ENCODE measurements around the gene MORN3.

MORN3 gene

DNA sequence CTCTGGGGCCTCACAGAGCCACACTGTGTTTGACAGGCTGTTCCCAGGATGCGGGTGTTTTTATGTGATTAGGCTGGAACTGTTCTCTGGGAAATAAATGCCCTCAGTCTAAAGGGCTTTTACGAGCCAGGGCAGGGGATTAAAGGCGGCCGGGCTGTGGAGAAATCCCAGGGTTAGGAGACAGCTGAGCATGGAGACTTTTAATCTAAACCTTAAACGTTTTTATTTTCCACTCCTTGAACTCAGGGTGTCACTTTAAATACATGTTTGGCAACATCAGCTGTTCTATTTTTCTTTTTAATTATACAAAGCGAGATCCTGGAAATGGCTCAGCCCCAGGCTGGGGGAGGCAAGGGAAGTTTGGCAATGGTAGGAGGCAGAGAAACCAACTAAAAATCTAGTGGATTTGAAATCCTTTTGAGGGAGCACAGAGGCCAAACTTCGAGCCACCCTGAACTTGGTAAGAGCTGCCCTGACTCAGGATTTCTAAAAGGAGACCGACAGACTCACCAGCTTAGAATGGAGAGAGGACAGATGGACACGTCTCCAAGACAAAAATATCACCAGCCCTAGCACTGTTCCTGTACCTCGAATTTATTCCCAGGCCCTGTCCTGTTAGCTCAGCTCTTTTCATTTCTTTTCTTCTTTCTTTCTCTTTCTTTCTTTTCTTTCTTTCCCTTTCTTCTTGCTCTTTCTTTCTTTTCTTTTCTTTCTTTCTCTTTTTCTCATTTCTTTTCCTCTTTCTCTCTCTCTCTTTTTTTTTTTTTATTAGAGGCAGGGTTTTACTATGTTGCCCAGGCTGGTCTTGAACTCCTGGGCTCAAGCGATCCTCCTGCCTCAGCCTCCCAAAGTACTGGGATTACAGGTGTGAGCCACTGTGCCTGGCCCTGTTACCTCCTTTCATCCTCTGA lies 59.0 kb downstream of the MORN3 start:
- DNase-seq (ENCODE audit: extremely low read depth in 1 of 2, low read depth in 1 of 2) = no peak

DNA sequence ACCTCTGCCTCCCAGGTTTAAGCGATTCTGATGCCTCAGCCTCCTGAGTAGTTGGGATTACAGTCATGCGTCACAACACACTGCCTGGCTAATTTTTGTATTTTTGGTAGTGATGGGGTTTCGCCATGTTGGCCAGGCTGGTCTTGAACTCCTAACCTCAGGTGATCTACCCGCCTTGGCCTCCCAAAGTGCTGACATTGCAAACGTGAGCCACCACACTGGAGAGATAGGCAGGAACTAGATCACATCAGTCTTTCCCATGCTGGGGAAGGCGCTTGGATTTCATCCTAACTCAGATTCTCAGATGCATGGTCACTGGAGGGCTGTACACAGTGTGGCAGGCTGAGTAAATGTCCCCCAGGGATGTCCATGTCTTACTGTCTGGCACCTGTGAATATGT lies 61.2 kb downstream of the MORN3 start:
- no peak for DNase-seq (ENCODE audit: extremely low read depth in 1 of 2, low read depth in 1 of 2)

DNA sequence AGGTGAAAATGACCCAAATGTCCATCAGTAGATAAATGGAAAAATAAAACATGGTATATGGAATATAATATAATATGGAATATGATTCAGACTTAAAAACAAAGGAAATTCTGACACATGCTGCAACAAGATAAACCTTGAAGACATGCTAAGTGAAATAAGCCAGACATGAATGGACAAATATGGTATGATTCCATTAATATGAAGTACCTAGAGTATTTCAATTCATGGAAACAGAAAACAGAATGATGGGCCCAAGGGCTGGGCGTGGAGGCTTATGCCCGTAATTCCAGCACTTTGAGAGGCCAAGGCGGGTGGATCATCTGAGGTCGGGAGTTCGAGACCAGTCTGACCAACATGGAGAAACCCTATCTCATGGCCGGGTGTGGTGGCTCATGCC lies 65.9 kb downstream of the MORN3 start:
- no peak for DNase-seq (ENCODE audit: extremely low read depth in 1 of 2, low read depth in 1 of 2)

DNA sequence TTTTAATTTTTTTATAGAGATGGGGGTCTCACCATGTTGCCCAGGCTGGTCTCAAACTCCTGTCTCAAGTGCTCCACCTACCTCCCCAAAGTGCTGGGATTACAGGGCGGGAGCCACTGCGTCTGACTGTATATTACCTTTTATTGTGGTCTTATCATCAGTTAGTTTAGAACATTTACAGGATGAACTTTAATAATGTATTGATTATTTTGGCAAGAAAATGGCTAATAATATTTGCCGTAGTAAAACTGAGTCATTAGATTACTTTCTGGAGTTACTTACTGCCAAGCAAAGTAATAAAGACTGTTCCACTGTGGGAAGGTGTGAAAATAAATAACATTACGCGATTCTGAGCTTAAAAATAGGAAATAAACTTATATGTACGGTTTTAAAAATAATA lies 66.7 kb downstream of the MORN3 start:
- no peak for DNase-seq (ENCODE audit: extremely low read depth in 1 of 2, low read depth in 1 of 2)

DNA sequence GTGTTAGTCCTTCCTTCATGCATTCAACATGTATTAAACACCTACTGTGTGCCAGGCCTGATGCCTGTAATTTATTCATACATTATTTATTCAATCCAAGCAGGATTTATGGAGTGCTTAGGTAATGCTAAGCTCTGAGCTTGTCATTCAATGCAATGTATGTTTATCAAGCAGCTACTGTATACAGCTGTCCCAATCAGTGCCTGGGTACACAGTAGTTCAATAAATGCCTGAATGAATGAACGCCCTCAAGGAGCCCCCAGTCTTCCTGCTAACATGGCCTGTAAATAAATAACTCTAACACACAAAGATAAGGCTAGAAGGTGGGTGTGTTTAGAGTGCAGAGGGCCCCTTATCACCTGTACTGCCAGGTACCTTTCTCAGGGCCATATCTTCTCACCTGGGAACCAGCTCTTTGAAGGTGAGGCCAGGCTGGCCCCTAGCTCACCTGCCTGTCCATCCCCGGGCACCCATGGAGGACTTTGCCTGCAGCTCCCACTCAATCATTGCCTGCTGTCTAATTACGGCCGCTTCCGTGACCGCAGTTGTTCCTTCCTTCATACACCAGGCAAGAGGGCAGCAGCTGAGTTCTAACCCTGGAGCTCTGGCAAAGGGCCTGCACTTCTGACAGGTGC lies 68.6 kb downstream of the MORN3 start:
- DNase-seq (ENCODE audit: extremely low read depth in 1 of 2, low read depth in 1 of 2) = no peak

All from stimulated activated CD8-positive, alpha-beta memory T cell treated with anti-CD3 and anti-CD28 coated beads, Interleukin-7, amount 100 ng/mL, for 48 hours (primary cell).